GM23338 (cell line): Measurements from ENCODE around the gene DNAJC10.

Experiments
- CTCF ChIP-seq, 2 experiments: fragments of 200-600 bp in 1 of 2; sonication (generic) in 1 of 2; conservative IDR thresholded peaks; 2 replicates each; pipeline versions ENCODE4 v1.5.1 to v1.6.1; 2016 to 2017; ENCODE audit warnings: antibody characterized with exemption in 2 of 2, low read depth in 2 of 2, mild to moderate bottlenecking in 2 of 2, moderate library complexity in 1 of 2
- EZH2 ChIP-seq: fragments of 200-600 bp; sonication (generic); IDR thresholded peaks from one replicate; pipeline ENCODE4 v1.8.0; 2017; ENCODE audit warnings: antibody characterized with exemption, mild to moderate bottlenecking, low read depth; ENCODE audit not compliant: unreplicated experiment
- EZH2phosphoT487 ChIP-seq: fragments of 200-600 bp; sonication (generic); IDR thresholded peaks from one replicate; pipeline ENCODE4 v1.8.1; 2018; ENCODE audit warnings: antibody characterized with exemption; ENCODE audit not compliant: unreplicated experiment
- JUNB ChIP-seq: IDR thresholded peaks from one replicate; pipeline ENCODE4 v1.6.1; 2016; ENCODE audit warnings: antibody characterized with exemption; ENCODE audit not compliant: unreplicated experiment
- POLR2AphosphoS5 ChIP-seq: IDR thresholded peaks from 2 replicates; pipeline ENCODE4 v1.6.1; 2016; ENCODE audit warnings: antibody characterized with exemption, low read depth
- REST ChIP-seq: IDR thresholded peaks from one replicate; pipeline ENCODE4 v1.6.1; 2018; ENCODE audit warnings: antibody characterized with exemption; ENCODE audit not compliant: unreplicated experiment
- ZNF331 ChIP-seq: fragments of 250-450 bp; sonication (Bioruptor Pico); IDR thresholded peaks from 2 replicates; pipeline ENCODE4 v1.5.0; 2020; ENCODE audit warnings: low read depth, mild to moderate bottlenecking, moderate library complexity

GRCh38 chr2:182680837-182681236 is 35.2 kb upstream of the DNAJC10 start:
- TF ChIP-seq CTCF (conservative IDR thresholded peaks at IDR 0.05; ENCODE audit: low read depth in 2 of 2), result no peak
- no peak for TF ChIP-seq JUNB
- no peak for TF ChIP-seq EZH2phosphoT487
- no peak for TF ChIP-seq ZNF331 (CRISPR knock-in tag)
- no peak for TF ChIP-seq REST
- TF ChIP-seq EZH2, result no peak
- TF ChIP-seq POLR2AphosphoS5, result no peak
